Prostate gland (tissue), 2 donors: Measurements from ENCODE around the gene IRAG1.

Source experiments
- CTCF ChIP-seq, 4 experiments: fragments of 200-600 bp in 2 of 4; fragments of 450-650 bp in 2 of 4; sonication (generic) in 2 of 4; IDR thresholded peaks; 1 replicate in 3 of 4; 2 replicates in 1 of 4; pipeline ENCODE4 v1.5.1; 2016 to 2019; ENCODE audit warnings: antibody characterized with exemption in 4 of 4, mild to moderate bottlenecking in 2 of 4, moderate library complexity in 2 of 4
- POLR2AphosphoS5 ChIP-seq: sonication (generic); formaldehyde crosslinking; IDR thresholded peaks from one replicate; pipeline ENCODE4 v1.6.1; 2017; ENCODE audit warnings: antibody characterized with exemption

GRCh38 chr11:10666556-10667520, 26.7 kb downstream of the IRAG1 start:
- TF ChIP-seq CTCF (IDR thresholded peaks at IDR 0.05), result no peak
- TF ChIP-seq POLR2AphosphoS5, result no peak
